ENCODE results near the gene AP1AR.

AP1AR gene

GRCh38 chr4:112196461-112196860, 35.1 kb upstream of the AP1AR start:
- H3K27me3 ChIP-seq (ENCODE audit: low read length), result no peaks in the 10 kb centered on the region
- H3K79me2 ChIP-seq (ENCODE audit: insufficient read depth, low read length), result no peaks in the 10 kb centered on the region
- no peak overlapping the region for H3K27ac ChIP-seq (ENCODE audit: low read depth, low read length)
- H3K9me3 ChIP-seq (ENCODE audit: insufficient read depth, low read length), result no peaks in the 10 kb centered on the region
- no peaks in the 10 kb centered on the region for H4K20me1 ChIP-seq (ENCODE audit: low read depth, low read length)
- no peak overlapping the region for H3K9ac ChIP-seq (ENCODE audit: low read length)
- H2AFZ ChIP-seq (ENCODE audit: low read depth, low read length, severe bottlenecking), result no peak overlapping the region
- H3F3A ChIP-seq (ENCODE audit: insufficient read depth), result no peaks in the 10 kb centered on the region
- no peak overlapping the region for H3K4me2 ChIP-seq (ENCODE audit: low read depth, low read length, poor library complexity, severe bottlenecking)
- H3K9me2 ChIP-seq (replicated peaks; ENCODE audit: insufficient read depth, low read length), result no peaks in the 10 kb centered on the region
- no peak overlapping the region for H3K4me3 ChIP-seq (ENCODE audit: insufficient read depth, low read length, poor library complexity, severe bottlenecking)
- TF ChIP-seq CTCF (IDR thresholded peaks at IDR 0.05; ENCODE audit: insufficient read depth, low read length, poor library complexity, severe bottlenecking) (no peak), EZH2phosphoT487 (conservative IDR thresholded peaks at IDR 0.05; ENCODE audit: low read length) (no peak)
- no peaks in the 10 kb centered on the region for H3K36me3 ChIP-seq (ENCODE audit: low read length)

- H3K79me2 ChIP-seq (ENCODE audit: insufficient read depth, low read length), result no peaks in the 10 kb centered on the region
- no peak overlapping the region for H3K9ac ChIP-seq (ENCODE audit: low read length)
- no peak overlapping the region for H3K27ac ChIP-seq (ENCODE audit: low read depth, low read length)
- no peak overlapping the region for H2AFZ ChIP-seq (ENCODE audit: low read depth, low read length, severe bottlenecking)
- TF ChIP-seq CTCF (IDR thresholded peaks at IDR 0.05; ENCODE audit: insufficient read depth, low read length, poor library complexity, severe bottlenecking) (no peak), EZH2phosphoT487 (conservative IDR thresholded peaks at IDR 0.05; ENCODE audit: low read length) (no peak)
- H3K27me3 ChIP-seq (ENCODE audit: low read length), result no peaks in the 10 kb centered on the region
- H3K9me2 ChIP-seq (replicated peaks; ENCODE audit: insufficient read depth, low read length), result no peaks in the 10 kb centered on the region
- no peak overlapping the region for H3K4me2 ChIP-seq (ENCODE audit: low read depth, low read length, poor library complexity, severe bottlenecking)
- H3K4me3 ChIP-seq (ENCODE audit: insufficient read depth, low read length, poor library complexity, severe bottlenecking), result no peak overlapping the region
- no peaks in the 10 kb centered on the region for H3F3A ChIP-seq (ENCODE audit: insufficient read depth)
- H3K36me3 ChIP-seq (ENCODE audit: low read length), result no peaks in the 10 kb centered on the region
- H4K20me1 ChIP-seq (ENCODE audit: low read depth, low read length), result no peaks in the 10 kb centered on the region
- no peaks in the 10 kb centered on the region for H3K9me3 ChIP-seq (ENCODE audit: insufficient read depth, low read length)
Measured at GRCh38 chr4:112199041-112199440, 32.5 kb upstream of the AP1AR start.

GRCh38 chr4:112201915-112202505, 29.6 kb upstream of the AP1AR start:
- H3K79me2 ChIP-seq (ENCODE audit: insufficient read depth, low read length), result no peaks in the 10 kb centered on the region
- no peak overlapping the region for H3K4me2 ChIP-seq (ENCODE audit: low read depth, low read length, poor library complexity, severe bottlenecking)
- H3F3A ChIP-seq (ENCODE audit: insufficient read depth), result no peaks in the 10 kb centered on the region

More at GRCh38 chr4:112201915-112202505, 29.6 kb upstream of the AP1AR start:
- H3K27ac ChIP-seq (ENCODE audit: low read depth, low read length), result no peak overlapping the region
- TF ChIP-seq EZH2phosphoT487 (conservative IDR thresholded peaks at IDR 0.05; ENCODE audit: low read length), result no peak
- TF ChIP-seq CTCF (IDR thresholded peaks at IDR 0.05; ENCODE audit: insufficient read depth, low read length, poor library complexity, severe bottlenecking), result no peak
- H3K36me3 ChIP-seq (ENCODE audit: low read length), result no peaks in the 10 kb centered on the region
- H3K9me3 ChIP-seq (ENCODE audit: insufficient read depth, low read length), result no peaks in the 10 kb centered on the region
- H3K9me2 ChIP-seq (replicated peaks; ENCODE audit: insufficient read depth, low read length), result no peaks in the 10 kb centered on the region
- no peaks in the 10 kb centered on the region for H3K27me3 ChIP-seq (ENCODE audit: low read length)
- H4K20me1 ChIP-seq (ENCODE audit: low read depth, low read length), result no peaks in the 10 kb centered on the region
- no peak overlapping the region for H2AFZ ChIP-seq (ENCODE audit: low read depth, low read length, severe bottlenecking)
- H3K4me3 ChIP-seq (ENCODE audit: insufficient read depth, low read length, poor library complexity, severe bottlenecking), result no peak overlapping the region
- no peak overlapping the region for H3K9ac ChIP-seq (ENCODE audit: low read length)

Data from SU-DHL-6 (cell line).